Naive thymus-derived CD8-positive, alpha-beta T cell (primary cell): ENCODE measurements around the gene TRAPPC5. TPM values are rescaled to one million over a fixed set of nuclear protein-coding genes. Genes with fewer than 3 reads are reported as not detected.
"Not testable (repeated sequence)": the region's sequence is repeated elsewhere in the genome, so short reads cannot be mapped to it uniquely, and the experiment has no call there.

Source experiments
- ATAC-seq, 2 donors: fragments of 150-1000 bp; cut with Tn5 transposase in 1 of 2; sonication (Bioruptor Pico), chemical (Tn5 transposase) in 1 of 2; 1 replicate in 1 of 2; 2 replicates in 1 of 2; pipeline ENCODE4 v1.10.0; 2021; ENCODE audit warnings: mild to moderate bottlenecking in 2 of 2, moderate library complexity in 2 of 2
- POLR2A ChIA-PET: fragments of 350-600 bp; sonication (Branson Sonifier 250); formaldehyde crosslinking; loops from one replicate; lab custom pipeline; 2021; ENCODE audit warnings: antibody characterized with exemption; lab: Charles Lee
- DNase-seq, 10 donors: peaks; one replicate each; pipeline versions ENCODE4 v3.0.0 to v3.0.0-alpha.2; 2020 to 2022
- H3K27ac Mint-ChIP-seq, 10 donors: one replicate each; pipeline ENCODE4 v1.8.0; 2020 to 2022; ENCODE audit warnings: mild to moderate bottlenecking in 10 of 10, mixed read lengths in 10 of 10, moderate library complexity in 4 of 10, inconsistent platforms in 1 of 10
- H3K27me3 Mint-ChIP-seq, 5 donors: one replicate each; pipeline ENCODE4 v1.8.0; 2021 to 2022; ENCODE audit warnings: mixed read lengths in 5 of 5
- H3K36me3 Mint-ChIP-seq, 3 donors: one replicate each; pipeline ENCODE4 v1.8.0; 2020 to 2022; ENCODE audit warnings: mixed read lengths in 3 of 3, mild to moderate bottlenecking in 2 of 3, inconsistent platforms in 1 of 3
- H3K4me1 Mint-ChIP-seq, 4 donors: one replicate each; pipeline ENCODE4 v1.8.0; 2021 to 2022; ENCODE audit warnings: mixed read lengths in 4 of 4
- H3K4me3 Mint-ChIP-seq, 10 donors: one replicate each; pipeline ENCODE4 v1.8.0; 2020 to 2022; ENCODE audit warnings: mild to moderate bottlenecking in 10 of 10, mixed read lengths in 10 of 10, moderate library complexity in 6 of 10, inconsistent platforms in 1 of 10
- H3K9me3 Mint-ChIP-seq, 9 donors: one replicate each; pipeline ENCODE4 v1.8.0; 2020 to 2022; ENCODE audit warnings: mixed read lengths in 9 of 9, mild to moderate bottlenecking in 3 of 9, inconsistent platforms in 1 of 9, moderate library complexity in 1 of 9
- polyA plus RNA-seq, 3 donors: library from polyadenylated mRNA; unstranded; fragments of 300-500 nt; fragmentation: Illumina TruSeq; gene quantifications; one replicate each; pipeline ENCODE4 v1.2.3, GENCODE V29; 2021
- total RNA-seq, 8 experiments: library from RNA in 2 of 8; stranded (reverse) in 2 of 8; gene quantifications; one replicate each; pipeline ENCODE4 v1.2.3 and lab custom pipeline; 2021 to 2026

TRAPPC5 gene
- total and polyA plus RNA-seq, 5 experiments from 2014 or later, result 66.5 to 208 (median 154) TPM

DNA sequence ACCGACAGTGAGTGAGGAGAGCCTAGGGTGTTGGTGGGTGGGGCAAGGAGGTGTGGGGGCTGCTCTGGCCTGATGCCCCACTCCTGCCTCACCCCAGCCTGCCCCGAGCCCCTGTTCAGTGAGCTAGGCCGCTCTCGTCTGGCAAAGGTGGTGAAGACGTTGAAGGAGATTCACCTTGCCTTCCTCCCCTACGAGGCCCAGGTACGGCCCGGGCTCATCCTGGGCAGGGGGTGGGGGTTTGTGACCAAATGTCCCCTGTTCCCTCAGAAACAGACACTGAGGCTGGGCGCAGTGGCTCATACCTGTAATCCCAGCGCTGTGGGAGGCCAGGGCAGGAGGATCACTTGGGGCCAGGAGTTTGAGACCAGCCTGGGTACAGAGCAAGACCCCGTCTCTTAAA, 39.8 kb upstream of the TRAPPC5 start:
- no peaks in the 10 kb centered on the region for H3K27me3 Mint-ChIP-seq
- POLR2A ChIA-PET, result interaction anchor here (1.9 kb wide), 1 partner anchor 11 kb away, joined by 8 read pairs; the partner anchor contains the start of genes PET100 and XAB2
- DNase-seq, result no peak

DNA sequence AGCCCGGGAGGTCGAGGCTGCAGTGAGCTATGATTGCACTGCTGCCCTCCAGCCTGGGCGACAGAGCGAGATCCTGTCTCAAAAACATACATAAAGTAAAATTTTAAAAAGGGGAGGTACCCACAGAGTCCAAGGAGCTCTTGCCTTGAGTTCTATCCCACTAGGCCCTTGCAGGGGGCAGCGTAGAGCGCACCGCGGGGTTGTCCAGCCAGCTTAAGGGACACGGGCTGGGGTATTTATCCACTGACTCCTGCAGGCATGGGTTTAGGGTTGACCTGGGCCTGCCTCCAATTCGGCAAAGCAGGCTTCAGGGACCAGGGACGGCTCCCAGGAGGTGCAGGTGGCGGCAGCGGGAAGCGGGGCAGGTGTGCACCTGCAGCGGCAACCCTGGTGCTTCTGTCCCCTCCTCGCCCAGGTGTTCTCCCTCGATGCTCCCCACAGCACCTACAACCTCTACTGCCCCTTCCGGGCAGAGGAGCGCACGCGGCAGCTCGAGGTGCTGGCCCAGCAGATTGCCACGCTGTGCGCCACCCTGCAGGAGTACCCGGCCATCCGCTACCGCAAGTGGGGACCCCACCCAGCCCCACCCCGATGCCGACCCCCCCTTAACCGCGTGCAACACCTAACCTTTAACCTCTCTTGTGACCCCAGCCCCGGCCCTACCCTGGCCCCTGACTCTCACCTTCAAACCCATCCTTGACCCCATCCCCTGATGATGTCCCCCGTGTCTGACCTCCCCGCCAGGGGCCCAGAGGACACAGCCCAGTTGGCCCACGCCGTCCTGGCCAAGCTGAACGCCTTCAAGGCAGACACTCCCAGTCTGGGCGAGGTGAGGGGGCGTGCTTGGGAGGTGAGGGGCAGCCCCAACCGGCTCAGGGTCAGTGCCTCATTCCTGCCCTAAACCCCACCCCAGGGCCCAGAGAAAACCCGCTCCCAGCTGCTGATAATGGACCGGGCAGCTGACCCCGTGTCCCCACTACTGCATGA, 39.0 kb upstream of the TRAPPC5 start:
- peaks cover 0 to 20% (median 0%) of the 10 kb centered on the region in 3 donors for H3K36me3 Mint-ChIP-seq
- no peaks in the 10 kb centered on the region for H3K27me3 Mint-ChIP-seq
- no peak overlapping the region for H3K4me3 Mint-ChIP-seq
- DNase-seq (no peak), ATAC-seq (no peak)
- no peaks in the 10 kb centered on the region for H3K9me3 Mint-ChIP-seq
- H3K27ac Mint-ChIP-seq, result peak overlapping the region in 1 of 10 donors; percentile 59
- POLR2A ChIA-PET, result interaction anchor here (1.9 kb wide), 1 partner anchor 12 kb away, joined by 8 read pairs; the partner anchor contains the start of genes PET100 and XAB2
- peaks cover 15 to 32% (median 26%) of the 10 kb centered on the region in 4 donors for H3K4me1 Mint-ChIP-seq

More for the DNA sequence above, 39.8 kb upstream of the TRAPPC5 start:
- no peak for ATAC-seq
- H3K9me3 Mint-ChIP-seq, result no peaks in the 10 kb centered on the region
- peaks cover 0 to 17% (median 0%) of the 10 kb centered on the region in 3 donors for H3K36me3 Mint-ChIP-seq
- H3K4me1 Mint-ChIP-seq, result peaks cover 14 to 40% (median 30%) of the 10 kb centered on the region in 4 donors
- no peak overlapping the region for H3K4me3 Mint-ChIP-seq
- no peak overlapping the region for H3K27ac Mint-ChIP-seq

DNA sequence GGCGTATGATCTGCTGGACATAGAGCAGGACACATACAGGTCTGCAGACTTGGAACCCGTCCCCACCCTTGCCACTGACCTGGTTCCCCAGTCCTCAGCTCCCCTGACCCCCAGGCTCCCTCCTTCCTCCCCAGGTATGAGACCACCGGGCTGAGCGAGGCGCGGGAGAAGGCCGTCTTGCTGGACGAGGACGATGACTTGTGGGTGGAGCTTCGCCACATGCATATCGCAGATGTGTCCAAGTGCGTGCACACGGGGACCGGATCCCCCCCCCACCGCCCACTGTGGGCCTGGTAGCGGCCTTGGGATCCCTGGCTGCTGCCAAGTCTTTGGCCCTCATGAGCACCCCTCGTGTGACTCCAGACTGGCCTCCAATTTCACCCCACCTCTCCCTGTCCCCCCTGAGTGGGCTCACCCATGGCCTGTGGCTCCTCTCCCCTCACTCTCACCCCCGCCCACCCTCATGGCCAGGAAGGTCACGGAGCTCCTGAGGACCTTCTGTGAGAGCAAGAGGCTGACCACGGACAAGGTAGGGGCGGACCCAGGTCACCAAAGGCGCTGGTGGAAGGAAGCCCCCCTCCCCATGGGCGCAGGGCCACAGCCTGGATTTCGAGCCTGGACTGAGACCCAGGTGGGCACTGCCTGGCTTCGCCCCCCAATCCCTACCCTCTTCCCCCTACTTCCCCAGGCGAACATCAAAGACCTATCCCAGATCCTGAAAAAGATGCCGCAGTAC, 38.2 kb upstream of the TRAPPC5 start:
- no peak overlapping the region for H3K4me3 Mint-ChIP-seq
- no peak overlapping the region for H3K27ac Mint-ChIP-seq
- POLR2A ChIA-PET, result interaction anchor here (1.9 kb wide), 1 partner anchor 13 kb away, joined by 8 read pairs; the partner anchor contains the start of genes PET100 and XAB2
- DNase-seq, result no peak
- H3K36me3 Mint-ChIP-seq, result peaks cover 0 to 20% (median 0%) of the 10 kb centered on the region in 3 donors
- H3K9me3 Mint-ChIP-seq, result no peaks in the 10 kb centered on the region
- no peak for ATAC-seq
- H3K4me1 Mint-ChIP-seq, result peaks cover 14 to 29% (median 21%) of the 10 kb centered on the region in 4 donors
- H3K27me3 Mint-ChIP-seq, result no peaks in the 10 kb centered on the region

DNA sequence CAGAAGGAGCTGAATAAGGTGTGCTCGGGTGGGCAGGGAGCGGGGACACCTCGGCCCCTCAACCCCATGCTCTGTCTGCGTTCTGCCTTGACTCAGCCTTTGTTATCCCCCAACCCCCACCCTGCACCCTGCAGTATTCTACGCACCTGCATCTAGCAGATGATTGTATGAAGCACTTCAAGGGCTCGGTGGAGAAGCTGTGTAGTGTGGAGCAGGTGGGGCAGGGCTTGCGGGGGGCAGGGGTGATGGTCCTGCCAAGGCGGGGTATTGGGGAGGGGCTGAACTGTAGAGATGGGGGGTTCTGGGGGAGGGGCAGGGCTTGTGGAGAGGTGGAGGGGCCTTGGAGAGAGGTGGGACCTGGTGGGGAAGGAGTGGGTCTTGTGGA, 37.6 kb upstream of the TRAPPC5 start:
- POLR2A ChIA-PET, result no interaction called here
- Mint-ChIP-seq H3K36me3 (peaks cover 0 to 24% (median 0%) of the 10 kb centered on the region in 3 donors), H3K4me3 (no peak overlapping the region), H3K4me1 (peaks cover 14 to 24% (median 19%) of the 10 kb centered on the region in 4 donors), H3K27ac (peak overlapping the region in 1 of 10 donors; percentile 11), H3K9me3 (no peaks in the 10 kb centered on the region), H3K27me3 (no peaks in the 10 kb centered on the region)
- ATAC-seq (no peak), DNase-seq (no peak)

DNA sequence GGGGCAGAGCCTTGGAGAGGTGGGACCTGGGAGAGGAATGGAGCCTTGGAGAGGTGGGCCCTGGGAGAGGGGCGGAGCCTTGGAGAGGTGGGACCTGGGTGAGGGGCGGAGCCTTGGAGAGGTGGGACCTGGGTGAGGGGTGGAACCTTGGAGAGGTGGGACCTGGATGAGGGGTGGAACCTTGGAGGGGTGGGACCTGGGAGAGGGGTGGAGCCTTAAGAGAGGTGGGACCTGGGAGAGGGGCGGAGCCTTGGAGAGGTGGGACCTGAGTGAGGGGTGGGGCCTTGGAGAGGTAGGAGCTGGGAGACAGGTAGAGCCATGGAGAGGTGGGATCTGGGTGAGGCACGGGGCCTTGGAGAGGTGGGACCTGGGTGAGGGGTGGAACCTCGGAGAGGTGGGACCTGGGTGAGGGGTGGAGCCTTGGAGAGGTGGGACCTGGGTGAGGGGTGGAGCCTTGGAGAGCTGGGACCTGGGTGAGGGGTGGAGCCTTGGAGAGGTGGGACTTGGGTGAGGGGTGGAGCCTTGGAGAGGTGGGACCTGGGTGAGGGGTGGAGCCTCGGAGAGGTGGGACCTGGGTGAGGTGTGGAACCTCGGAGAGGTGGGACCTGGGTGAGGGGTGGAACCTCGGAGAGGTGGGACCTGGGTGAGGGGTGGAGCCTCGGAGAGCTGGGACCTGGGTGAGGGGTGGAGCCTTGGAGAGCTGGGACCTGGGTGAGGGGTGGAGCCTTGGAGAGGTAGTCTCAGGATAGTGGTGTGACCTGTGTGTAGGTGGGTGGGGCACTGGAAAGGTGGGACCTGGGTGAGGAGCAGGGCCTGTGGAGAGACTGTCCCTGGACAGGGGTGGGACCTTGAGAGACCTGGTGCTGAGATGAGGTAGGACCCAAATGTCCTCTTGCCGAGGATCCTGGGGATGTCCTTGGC, 36.7 kb upstream of the TRAPPC5 start:
- Mint-ChIP-seq H3K27ac (peak overlapping the region in 1 of 10 donors; percentile 60), H3K4me1 (peaks cover 13 to 15% (median 15%) of the 10 kb centered on the region in 4 donors), H3K36me3 (peaks cover 0 to 24% (median 0%) of the 10 kb centered on the region in 3 donors)
- DNase-seq, result peak in 1 of 10 donors; percentile 14
- POLR2A ChIA-PET, result interaction anchor here (0.7 to 1.3 kb wide), 2 partner anchors 12 to 14 kb away, joined by 3 to 4 read pairs; no protein-coding TSS in a partner anchor
- not testable (repeated sequence) for H3K9me3 Mint-ChIP-seq, ATAC-seq, H3K4me3 Mint-ChIP-seq, H3K27me3 Mint-ChIP-seq

DNA sequence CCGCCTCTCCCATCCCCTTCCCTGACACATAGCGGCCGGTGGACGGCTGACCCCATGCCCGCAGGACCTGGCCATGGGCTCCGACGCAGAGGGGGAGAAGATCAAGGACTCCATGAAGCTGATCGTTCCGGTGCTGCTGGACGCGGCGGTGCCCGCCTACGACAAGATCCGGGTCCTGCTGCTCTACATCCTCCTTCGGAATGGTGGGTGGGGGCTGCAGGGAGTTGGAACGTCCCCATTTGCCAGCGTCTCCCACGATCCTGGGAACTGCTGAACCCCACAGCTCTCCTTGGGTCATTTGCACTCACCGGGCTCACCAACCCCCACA, 36.1 kb upstream of the TRAPPC5 start:
- H3K27ac Mint-ChIP-seq, result peak overlapping the region in 1 of 10 donors; percentile 60
- H3K4me3 Mint-ChIP-seq, result no peak overlapping the region
- H3K27me3 Mint-ChIP-seq, result no peaks in the 10 kb centered on the region
- peaks cover 8 to 10% (median 9%) of the 10 kb centered on the region in 4 donors for H3K4me1 Mint-ChIP-seq
- ATAC-seq, result no peak
- H3K9me3 Mint-ChIP-seq, result no peaks in the 10 kb centered on the region
- POLR2A ChIA-PET, result interaction anchor here (0.7 to 1.3 kb wide), 2 partner anchors 12 to 13 kb away, joined by 3 to 4 read pairs; no protein-coding TSS in a partner anchor
- peaks cover 0 to 24% (median 0%) of the 10 kb centered on the region in 3 donors for H3K36me3 Mint-ChIP-seq
- DNase-seq, result no peak

DNA sequence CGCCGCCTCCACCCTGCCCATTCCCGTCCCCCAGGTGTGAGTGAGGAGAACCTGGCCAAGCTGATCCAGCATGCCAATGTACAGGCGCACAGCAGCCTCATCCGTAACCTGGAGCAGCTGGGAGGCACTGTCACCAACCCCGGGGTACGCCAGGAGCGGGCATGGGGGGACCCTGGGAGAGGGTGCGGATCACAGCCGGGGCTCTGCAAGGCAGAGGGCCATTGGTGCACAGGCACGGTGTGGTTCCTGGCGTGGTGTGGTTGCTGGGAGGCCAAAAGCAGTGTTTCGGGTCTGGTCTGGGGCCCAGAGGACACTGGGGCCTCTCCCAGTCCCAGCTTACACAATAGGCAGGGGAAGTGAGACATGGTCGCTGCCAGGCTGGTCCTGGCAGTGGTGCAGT, 35.5 kb upstream of the TRAPPC5 start:
- H3K27ac Mint-ChIP-seq, result peak overlapping the region in 1 of 10 donors; percentile 91
- H3K9me3 Mint-ChIP-seq, result no peaks in the 10 kb centered on the region
- H3K36me3 Mint-ChIP-seq, result peaks cover 0 to 24% (median 0%) of the 10 kb centered on the region in 3 donors
- H3K4me3 Mint-ChIP-seq, result no peak overlapping the region
- peaks cover 1 to 4% (median 3%) of the 10 kb centered on the region in 4 donors for H3K4me1 Mint-ChIP-seq
- POLR2A ChIA-PET, result interaction anchor here (1.3 kb wide), 1 partner anchor 11 kb away, joined by 3 read pairs; no protein-coding TSS in a partner anchor
- no peak for ATAC-seq
- DNase-seq, result no peak
- no peaks in the 10 kb centered on the region for H3K27me3 Mint-ChIP-seq

DNA sequence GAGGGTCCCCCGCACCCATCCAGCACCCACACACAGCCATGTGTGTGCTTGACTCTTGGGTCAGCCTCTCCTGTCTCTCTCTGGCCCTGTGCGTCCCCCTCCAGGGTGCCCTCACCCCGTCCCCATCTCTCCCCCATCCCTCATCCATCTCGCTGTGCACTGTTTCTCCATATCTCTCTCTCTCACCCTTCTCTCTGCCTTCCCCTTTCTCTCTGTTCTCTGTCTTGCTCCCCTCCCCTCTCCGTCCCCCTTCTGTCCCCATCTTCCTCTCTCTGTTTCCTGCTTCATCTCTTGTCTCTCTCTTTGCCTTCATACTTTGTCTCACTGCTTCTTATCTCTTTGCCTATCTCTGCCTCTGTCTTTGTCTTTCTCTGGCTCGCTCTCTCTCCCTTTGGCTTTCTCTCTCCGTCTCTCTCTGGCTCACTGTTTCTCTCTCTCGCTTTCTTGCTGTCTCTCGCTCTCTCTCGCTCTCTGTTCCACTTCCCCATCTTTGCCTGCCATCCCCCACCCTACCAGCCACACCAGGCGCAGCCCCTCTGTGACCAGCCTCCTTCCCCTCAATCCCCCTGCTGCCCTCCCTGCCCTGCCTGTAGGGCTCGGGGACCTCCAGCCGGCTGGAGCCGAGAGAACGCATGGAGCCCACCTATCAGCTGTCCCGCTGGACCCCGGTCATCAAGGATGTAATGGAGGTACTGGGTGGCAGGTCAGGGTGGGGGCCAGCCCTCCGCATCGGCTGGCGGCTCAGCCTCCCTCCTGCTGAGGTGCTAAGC, 34.8 kb upstream of the TRAPPC5 start:
- Mint-ChIP-seq H3K4me1 (peaks cover 0 to 3% (median 0%) of the 10 kb centered on the region in 4 donors), H3K27me3 (no peaks in the 10 kb centered on the region), H3K27ac (peak overlapping the region in 1 of 10 donors; percentile 91), H3K9me3 (no peaks in the 10 kb centered on the region), H3K36me3 (peaks cover 0 to 21% (median 0%) of the 10 kb centered on the region in 3 donors), H3K4me3 (peak overlapping the region in 2 of 10 donors; percentile 17 to 58)
- no peak for ATAC-seq
- POLR2A ChIA-PET, result no interaction called here
- DNase-seq, result no peak

DNA sequence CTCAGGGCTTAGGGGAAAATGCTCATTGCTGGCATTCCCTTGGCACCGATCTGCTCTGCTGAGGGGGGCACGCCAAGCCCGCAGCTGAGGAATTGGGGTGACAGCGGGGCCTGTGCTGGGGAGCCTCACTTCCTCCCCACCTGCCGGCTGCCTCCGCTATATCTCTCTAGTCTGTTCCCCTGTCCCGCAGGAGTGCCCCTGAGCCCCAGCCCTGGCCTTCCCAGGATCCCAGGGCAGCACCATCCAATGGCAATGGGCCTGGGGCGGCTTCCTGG, 34.3 kb upstream of the TRAPPC5 start:
- DNase-seq (no peak), ATAC-seq (no peak)
- Mint-ChIP-seq H3K36me3 (peaks cover 0 to 21% (median 0%) of the 10 kb centered on the region in 3 donors), H3K27ac (peak overlapping the region in 1 of 10 donors; percentile 11), H3K27me3 (no peaks in the 10 kb centered on the region), H3K9me3 (no peaks in the 10 kb centered on the region), H3K4me3 (no peak overlapping the region), H3K4me1 (peaks cover 0 to 3% (median 0%) of the 10 kb centered on the region in 4 donors)
- POLR2A ChIA-PET, result interaction anchor here (3.2 kb wide), 1 partner anchor 8 kb away, joined by 16 read pairs; the partner anchor contains the start of gene STXBP2

DNA sequence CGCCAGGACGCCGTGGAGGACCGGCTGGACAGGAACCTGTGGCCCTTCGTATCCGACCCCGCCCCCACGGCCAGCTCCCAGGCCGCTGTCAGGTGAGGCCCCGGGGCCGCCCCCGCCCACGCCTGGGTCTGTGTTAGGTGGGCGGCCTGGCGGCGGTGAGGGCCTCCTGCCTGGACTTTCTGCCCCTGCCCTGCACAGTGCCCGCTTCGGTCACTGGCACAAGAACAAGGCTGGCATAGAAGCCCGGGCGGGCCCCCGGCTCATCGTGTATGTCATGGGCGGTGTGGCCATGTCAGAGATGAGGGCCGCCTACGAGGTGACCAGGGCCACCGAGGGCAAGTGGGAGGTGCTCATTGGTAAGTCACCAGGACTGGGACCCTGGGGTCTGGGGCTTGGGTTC, 33.5 kb upstream of the TRAPPC5 start:
- peaks cover 0 to 2% (median 0%) of the 10 kb centered on the region in 5 donors for H3K27me3 Mint-ChIP-seq
- POLR2A ChIA-PET, result interaction anchor here (3.2 kb wide), 1 partner anchor 9 kb away, joined by 16 read pairs; the partner anchor contains the start of gene STXBP2
- no peak overlapping the region for H3K4me3 Mint-ChIP-seq
- no peaks in the 10 kb centered on the region for H3K9me3 Mint-ChIP-seq
- DNase-seq (no peak), ATAC-seq (no peak)
- H3K27ac Mint-ChIP-seq, result no peak overlapping the region
- peaks cover 0 to 21% (median 0%) of the 10 kb centered on the region in 3 donors for H3K36me3 Mint-ChIP-seq
- H3K4me1 Mint-ChIP-seq, result peaks cover 2 to 4% (median 3%) of the 10 kb centered on the region in 4 donors
